Stimulated activated CD4-positive, alpha-beta T cell treated with anti-CD3 and anti-CD28 coated beads, Interleukin-4, amount 100 ng/mL, for 4 hours (primary cell): ENCODE results near the gene VGLL3.
"Not testable (repeated sequence)": the region's sequence is repeated elsewhere in the genome, so short reads cannot be mapped to it uniquely, and the experiment has no call there.

Experiments
- DNase-seq, 2 experiments: peaks; one replicate each; pipeline ENCODE4 v3.0.0-alpha.2; 2020

Gene VGLL3

GRCh38 chr3:86989006-86989405 is 1.9 kb downstream of the VGLL3 start:
- no peak for DNase-seq

GRCh38 chr3:86988235-86988634 is 2.7 kb downstream of the VGLL3 start:
- DNase-seq: no peak

- no peak for DNase-seq
Measured at GRCh38 chr3:86987421-86987715, 3.6 kb downstream of the VGLL3 start.

GRCh38 chr3:86986671-86987420 is 4.1 kb downstream of the VGLL3 start:
- DNase-seq: no peak

GRCh38 chr3:86985181-86985826 is 5.6 kb downstream of the VGLL3 start:
- DNase-seq: no peak

GRCh38 chr3:86984271-86984670 is 6.7 kb downstream of the VGLL3 start:
- no peak for DNase-seq

GRCh38 chr3:86982883-86983282 is 8.1 kb downstream of the VGLL3 start:
- DNase-seq: no peak

GRCh38 chr3:86978111-86978551 is 12.8 kb downstream of the VGLL3 start:
- DNase-seq: no peak

GRCh38 chr3:86976219-86976618 is 14.7 kb downstream of the VGLL3 start:
- no peak for DNase-seq

GRCh38 chr3:86974177-86974576 is 16.8 kb downstream of the VGLL3 start:
- not testable (repeated sequence) for DNase-seq

GRCh38 chr3:86973440-86973839 is 17.5 kb downstream of the VGLL3 start:
- no peak for DNase-seq

GRCh38 chr3:86969500-86970189 is 21.3 kb downstream of the VGLL3 start:
- DNase-seq: no peak

GRCh38 chr3:86968244-86968932 is 22.6 kb downstream of the VGLL3 start:
- no peak for DNase-seq

GRCh38 chr3:86967062-86967461 is 23.9 kb downstream of the VGLL3 start:
- DNase-seq: no peak

GRCh38 chr3:86965166-86965565 is 25.8 kb downstream of the VGLL3 start:
- no peak for DNase-seq

GRCh38 chr3:86963611-86964010 is 27.3 kb downstream of the VGLL3 start:
- DNase-seq: no peak

- DNase-seq: no peak
Measured at GRCh38 chr3:86961297-86961696, 29.7 kb downstream of the VGLL3 start.

- no peak for DNase-seq
Measured at GRCh38 chr3:86960550-86960949, 30.4 kb downstream of the VGLL3 start.

- no peak for DNase-seq
Measured at GRCh38 chr3:86958534-86958933, 32.4 kb downstream of the VGLL3 start.

- no peak for DNase-seq
Measured at GRCh38 chr3:86954747-86955146, 36.2 kb downstream of the VGLL3 start.

GRCh38 chr3:86954226-86954625 is 36.7 kb downstream of the VGLL3 start:
- no peak for DNase-seq

GRCh38 chr3:86951322-86951721 is 39.6 kb downstream of the VGLL3 start:
- no peak for DNase-seq

- DNase-seq: no peak
Measured at GRCh38 chr3:86950717-86951116, 40.2 kb downstream of the VGLL3 start.

- no peak for DNase-seq
Measured at GRCh38 chr3:86949850-86950249, 41.1 kb downstream of the VGLL3 start.
